SW 1271 (cell line): ENCODE results near the gene SYNPO2.
"Not testable (repeated sequence)": the region's sequence is repeated elsewhere in the genome, so short reads cannot be mapped to it uniquely, and the experiment has no call there.

Experiments used
- DNase-seq, 2 experiments: peaks; one replicate each; lab custom pipeline; 2025; lab: John Stamatoyannopoulos, UW

SYNPO2 gene

DNA sequence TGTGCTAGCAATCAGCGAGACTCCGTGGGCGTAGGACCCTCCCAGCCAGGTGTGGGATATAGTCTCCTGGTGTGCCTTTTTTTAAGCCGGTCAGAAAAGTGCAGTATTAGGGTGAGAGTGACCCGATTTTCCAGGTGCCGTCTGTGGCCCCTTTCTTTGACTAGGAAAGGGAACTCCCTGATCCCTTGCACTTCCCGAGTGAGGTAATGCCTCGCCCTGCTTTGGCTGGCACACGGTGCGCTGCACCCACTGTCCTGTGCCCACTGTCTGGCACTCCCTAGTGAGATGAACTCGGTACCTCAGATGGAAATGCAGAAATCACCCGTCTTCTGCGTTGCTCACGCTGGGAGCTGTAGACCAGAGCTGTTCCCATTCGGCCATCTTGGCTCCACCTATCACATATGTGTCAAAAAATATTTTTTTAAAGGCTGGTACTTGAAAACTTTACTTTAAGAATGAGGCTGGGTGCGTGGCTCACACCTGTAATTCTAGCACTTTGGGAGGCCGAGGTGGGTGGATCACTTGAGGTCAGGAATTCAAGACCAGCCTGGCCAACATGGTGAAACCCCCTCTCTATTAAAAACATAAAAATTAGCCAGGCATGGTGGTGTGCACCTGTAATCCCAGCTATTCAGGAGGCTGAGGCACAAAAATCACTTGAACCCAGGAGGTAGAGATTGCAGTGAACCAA, 179.2 kb downstream of the SYNPO2 start:
- not testable (repeated sequence) for DNase-seq

DNA sequence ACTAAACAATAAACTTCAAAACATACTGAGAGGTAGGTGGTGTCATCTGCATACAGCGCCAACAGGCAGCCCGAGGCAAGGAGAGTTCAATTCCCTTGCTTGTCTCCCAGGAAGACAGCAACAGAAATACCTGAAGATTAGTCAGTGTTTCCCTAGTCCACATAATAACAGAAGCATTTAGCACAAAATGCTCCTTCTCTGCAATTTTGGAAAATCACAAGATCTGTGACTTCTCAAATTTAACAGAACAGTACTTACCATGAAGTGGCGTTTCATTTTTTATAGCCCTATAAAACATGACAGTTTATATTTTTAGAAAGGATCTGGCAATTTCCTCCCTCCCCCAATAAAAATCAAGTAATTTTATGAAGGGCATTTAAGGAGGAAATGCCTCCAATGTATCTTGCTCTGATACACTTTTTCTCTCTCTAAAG, 179.9 kb downstream of the SYNPO2 start:
- no peak for DNase-seq

DNA sequence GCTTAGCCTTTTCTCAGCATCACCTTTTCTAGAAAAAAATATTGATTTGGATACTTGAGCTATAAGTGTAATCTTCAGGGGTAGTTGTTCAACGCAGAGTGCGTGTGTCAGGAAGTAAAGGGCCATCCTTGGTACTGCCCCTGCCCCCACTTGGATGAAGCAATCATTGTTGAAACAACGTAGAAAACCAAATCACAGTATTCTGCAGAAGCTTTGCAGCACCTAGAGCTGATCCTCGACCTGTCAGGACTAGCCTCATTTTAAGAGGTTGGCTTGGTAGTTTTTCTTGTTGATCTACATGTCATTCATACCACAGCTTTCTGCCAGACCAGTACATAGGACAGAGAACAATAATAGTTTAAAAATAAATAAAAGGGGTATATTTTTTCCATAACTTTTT, 181.6 kb downstream of the SYNPO2 start:
- DNase-seq: no peak

DNA sequence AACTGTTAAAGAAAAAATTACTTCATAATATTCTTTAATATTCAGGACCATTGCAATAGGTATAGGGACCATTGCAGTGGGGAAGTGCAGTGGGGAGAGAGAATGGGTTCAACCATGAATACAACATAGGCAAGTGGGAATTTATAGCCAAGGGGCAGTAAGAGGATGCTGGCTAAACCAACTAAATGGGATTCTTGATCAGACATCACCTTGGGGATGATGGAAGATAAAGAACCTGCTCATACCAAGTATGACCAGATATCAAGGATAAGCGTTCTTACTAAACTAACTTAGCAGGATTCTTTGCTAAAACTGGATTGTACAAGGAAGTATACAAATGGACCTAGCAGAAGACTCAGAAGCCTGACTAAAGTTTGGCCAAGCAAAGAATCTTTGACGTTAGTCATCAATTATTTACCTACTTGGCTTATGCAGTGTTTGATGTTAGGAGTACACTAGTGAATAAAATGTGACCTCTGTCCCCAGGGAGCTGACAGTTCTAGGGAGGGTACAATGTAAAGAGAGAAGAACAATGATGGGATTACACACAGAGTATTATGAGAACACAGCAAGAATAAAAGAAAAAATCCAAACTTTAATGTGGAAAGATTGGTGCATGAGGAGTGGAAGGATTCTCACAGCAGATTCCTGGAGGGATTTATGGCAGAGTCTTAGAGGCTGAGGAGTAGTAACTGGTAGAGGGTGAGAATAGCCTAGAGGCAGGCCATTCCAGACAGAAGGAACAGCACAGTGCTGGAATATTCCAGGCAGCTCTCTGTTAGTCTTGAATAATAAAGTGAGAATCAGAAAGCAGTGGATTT, 192.3 kb downstream of the SYNPO2 start:
- DNase-seq: no peak

DNA sequence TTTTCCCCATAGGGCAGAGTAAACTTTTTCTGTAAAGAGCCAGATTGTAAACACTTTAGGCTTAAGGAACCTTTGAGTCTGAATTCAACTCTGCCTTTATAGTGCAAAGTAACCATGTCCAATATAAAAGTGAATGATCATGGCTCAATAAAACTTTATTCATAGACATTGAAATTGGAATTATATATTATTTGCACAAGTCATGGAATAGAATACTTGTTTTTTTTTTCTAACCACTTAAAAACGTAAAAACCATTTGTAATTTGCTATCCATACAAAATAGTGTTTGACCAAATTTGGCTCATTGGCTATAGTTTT, 192.8 kb downstream of the SYNPO2 start:
- no peak for DNase-seq

DNA sequence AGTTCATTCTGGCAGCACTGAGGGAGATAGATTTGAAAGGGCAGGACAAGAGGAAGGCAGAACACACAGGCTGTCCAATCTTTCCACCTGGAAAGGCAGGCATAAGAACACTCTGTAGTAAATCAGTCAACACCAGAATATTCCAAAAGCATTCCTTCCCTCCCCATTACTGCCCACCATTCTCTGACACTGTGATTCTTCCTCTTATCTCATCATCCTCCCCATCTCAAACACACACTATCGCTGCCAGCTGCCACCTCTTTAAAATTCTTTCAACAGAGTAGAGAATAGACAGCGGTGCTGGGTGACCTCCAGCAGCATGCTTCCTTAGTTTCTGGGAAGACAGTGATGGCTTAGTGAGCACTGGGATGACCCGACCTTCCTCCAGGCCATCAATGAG, 193.3 kb downstream of the SYNPO2 start:
- DNase-seq: no peak

DNA sequence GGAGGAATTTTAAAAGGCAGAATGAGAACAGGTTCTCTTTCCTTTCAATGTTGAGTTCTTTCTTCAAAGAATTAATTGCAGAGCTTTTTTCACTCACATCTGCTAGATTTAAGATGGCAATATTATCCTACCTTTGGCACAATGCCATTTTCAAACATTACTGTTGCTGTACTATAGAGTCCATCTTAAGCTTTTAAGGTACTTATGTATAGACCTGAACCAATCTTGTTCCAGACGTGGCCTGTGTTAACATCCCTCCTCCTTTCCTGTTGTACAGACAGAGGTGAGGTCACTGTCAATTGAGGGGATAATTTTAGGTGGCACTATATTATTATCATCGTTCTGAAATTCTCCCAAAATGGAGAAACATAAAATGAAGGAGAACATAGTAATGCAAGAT, 194.0 kb downstream of the SYNPO2 start:
- no peak for DNase-seq

DNA sequence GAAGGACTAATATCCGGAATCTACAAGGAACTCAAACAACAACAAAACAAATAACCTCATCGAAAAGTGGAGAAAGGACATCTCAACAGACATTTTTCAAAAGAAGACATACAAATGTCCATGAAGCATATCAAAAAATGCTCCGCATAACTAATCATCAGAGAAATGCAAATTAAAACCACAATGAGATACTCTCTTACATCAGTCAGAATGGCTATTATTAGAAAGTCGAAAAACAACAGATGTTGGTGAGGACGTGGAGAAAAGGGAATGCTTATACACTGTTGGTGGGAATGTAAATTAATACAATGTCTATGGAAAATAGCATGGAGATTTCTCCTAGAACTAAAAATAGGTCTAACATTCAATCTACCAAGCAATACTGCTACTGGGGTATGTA, 195.9 kb downstream of the SYNPO2 start:
- no peak for DNase-seq

DNA sequence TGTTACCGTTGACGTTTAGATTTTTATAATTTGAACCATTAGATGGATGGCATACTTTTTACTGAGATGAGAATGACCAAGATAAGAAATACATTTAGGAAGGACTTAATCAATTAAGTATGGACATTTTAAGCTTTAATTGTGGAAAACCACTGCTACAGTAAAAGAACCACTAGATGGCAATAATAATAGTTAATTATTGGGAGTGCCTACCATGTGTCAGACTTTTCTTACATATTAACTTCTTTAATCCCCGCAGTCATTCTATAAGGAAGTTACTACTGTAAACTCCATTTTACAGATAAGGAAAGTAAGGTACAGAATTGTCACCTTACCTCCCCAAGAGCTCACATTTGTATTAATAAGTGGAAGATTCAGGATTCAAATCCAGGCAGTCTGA, 198.5 kb downstream of the SYNPO2 start:
- DNase-seq: peak in 1 of 2 experiments; percentile 7

DNA sequence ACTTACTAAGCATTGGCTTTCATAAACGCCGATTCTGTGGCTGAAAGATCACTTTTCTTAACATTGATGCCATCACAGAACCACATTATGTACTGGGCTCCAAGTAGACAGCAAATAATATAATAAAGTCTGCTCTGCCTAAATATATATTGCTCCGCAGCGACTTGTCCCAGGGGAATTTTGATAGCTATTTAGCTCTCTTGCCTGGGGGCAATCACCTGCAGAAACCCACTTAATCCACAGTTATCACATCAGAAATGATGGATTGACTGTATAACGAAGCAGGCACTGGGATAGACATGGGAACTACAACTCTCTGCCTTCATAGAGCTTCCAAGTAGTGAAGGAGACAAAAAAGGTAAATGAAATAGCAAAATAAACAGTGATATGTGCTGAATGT, 199.0 kb downstream of the SYNPO2 start:
- DNase-seq: no peak

DNA sequence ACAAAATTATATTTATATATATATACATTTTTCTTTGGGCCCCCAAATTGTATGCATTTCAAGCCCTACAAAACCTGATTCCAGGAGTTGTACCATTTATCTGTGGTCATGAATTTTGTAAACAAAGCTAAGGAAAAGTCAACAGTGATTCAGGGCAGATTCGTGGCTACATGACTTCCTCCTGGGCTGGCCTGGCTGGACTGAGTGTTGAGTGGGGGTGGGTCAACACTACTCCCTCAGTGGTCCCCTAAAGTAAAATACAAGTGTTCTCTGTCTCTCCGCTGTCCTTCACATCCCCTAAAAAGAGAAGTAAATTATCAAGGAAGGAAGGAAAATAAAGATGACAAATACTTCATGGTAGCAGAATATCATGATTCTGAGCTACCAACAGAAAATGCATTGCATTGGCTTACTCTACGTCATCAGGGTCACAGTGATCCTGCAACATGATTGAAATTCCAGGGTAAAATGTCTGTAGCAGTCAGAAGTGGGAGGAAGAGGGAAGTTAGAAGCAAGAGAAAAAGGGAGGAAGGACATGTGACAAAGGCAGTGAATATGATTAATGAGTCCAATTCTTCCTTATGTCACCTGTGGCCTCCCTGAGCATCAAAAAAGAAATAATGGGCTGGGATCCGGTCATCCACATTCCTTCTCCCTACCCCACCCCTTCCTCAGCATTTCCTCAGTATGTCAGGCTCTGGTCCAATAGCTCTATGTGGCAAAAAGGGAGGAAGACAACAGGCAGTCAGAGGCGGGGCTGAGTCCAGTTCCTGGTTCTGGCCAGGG, 204.6 kb downstream of the SYNPO2 start:
- no peak for DNase-seq

DNA sequence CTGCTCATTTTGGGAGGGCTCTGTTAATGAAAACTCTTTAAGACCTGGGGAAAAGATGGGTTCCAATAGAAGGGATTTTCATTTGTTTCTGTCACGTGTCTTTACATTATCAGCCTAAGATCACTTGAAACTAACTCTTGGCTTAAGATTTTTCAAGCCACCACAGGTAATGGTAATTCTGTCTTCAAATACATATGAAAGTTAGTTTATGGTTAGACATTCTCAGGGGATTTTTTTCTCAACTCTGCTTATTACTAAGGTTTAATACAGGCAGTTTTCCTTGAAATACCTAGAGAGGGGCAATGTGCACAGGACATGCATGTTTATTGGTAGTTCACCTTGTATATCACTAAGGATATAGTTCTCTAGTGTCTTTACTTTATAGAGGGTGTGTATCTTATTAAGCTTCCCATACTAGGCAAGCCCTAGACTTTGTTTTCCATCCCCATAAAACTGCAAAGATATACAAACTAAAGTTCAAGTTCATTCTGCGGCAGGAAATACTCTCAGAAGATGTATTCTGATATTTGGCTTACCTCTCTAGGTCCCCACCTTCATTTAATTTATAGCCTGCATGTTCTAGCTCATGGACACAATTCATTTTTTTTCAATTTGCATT, 208.7 kb downstream of the SYNPO2 start:
- no peak for DNase-seq

DNA sequence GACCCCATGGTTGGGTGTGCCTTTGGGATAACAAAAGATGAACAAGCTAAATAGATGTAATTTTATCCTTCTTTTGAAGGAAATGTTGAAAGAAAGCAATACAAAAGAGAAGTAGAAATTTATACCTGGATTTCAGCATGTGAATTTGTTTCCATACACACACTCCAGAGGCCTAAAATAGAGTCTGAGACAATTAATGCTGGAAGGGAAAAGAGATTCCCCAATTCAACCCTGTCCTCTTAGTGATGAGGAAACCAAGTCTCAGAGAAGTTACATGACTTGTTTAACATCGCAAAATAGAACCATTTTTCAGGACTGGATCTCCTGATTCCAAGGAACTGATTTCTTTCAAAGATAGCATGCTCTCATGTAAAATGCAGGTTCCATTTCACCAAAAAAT, 209.7 kb downstream of the SYNPO2 start:
- DNase-seq: no peak

DNA sequence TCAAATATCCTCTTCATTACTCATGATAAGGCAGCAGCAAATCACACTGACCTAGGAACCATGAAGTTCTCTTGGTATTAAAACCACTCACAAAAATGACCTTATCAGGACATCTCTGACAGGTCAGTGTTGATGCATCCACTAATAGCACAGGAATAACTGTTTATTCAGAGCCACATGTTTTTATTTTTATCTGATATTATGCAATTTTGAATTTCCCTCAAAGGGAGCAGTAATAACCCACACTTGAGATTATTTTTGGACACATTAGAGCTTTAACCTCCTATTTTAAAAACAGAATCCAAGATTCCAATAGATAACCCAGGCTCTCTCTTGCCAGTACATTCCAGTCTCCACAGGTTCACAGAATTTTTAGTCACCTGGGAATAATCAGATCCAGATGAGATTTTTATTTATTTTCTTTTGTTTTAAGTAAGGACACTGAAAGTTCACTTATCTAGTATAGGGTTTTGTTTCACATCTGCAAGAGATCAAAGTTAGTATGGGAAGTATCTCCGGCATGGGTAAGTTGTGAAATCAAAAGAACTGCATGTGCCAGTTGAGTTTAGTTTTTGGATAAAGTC, 210.7 kb downstream of the SYNPO2 start:
- no peak for DNase-seq

DNA sequence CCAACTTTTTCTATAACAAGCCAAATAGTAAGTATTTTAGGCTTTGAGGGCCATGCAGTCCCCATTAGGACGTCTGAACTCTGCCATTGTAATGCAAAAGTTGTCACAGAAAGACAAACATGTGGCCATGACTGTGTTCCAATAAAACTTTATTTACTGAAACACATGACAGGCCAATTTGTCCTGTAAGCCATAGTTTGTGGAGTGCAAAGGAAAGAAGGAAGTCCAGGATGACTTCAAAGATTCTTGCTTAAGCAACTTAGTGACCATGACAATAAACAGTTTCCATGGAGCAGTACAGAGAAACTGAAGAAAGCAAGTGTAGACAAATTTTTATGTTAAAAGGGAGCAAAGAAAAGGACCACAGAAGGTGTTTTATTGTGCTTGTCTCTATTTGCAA, 212.0 kb downstream of the SYNPO2 start:
- no peak for DNase-seq

DNA sequence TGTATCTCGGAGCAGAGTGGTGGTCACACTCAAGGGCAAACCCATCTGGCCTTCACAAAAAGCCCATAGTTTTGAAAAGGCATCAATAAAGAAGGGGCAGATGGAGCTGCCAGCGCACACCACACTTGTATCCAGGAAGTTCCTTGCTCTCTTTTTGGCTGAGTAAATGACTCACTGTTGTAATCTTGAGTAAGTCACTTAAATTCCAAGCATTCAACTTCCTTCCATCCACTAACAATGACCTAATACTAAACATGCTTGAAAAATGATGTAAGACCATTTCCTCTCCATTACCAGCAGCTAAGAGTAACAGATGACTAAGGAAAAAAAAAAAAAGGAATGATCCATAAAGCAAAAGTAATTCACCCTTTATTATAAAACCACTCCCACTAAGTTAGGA, 214.6 kb downstream of the SYNPO2 start:
- peak; percentile 87 to 96 for DNase-seq

DNA sequence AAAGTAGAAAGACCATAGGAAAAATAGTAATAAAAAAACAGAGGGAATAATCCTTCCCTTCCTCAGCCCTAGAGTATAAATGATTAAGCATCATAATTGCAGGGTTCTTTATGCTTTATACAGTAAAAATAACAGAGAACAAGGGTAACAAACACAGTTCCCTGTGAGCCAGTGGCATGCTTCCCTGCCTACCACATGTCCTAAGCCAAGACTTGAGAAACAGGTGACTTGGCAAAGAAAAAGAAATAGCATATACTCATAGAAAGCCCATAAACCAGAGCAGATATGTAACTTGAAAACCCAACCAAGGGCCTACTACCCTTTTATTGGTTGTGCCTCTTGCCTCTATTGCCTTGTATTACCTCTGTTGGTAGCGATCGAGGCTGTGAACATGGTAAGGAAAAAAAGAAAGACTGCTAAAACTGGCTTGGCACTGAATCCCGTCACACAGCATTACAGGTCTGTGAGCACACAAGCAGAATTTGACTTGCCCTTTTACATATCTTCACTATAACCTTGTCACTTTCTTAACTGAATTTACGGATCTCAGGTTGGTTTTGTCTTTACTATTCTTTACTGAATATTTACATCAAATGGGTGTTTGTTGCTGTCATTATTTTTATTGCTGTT, 216.1 kb downstream of the SYNPO2 start:
- DNase-seq: no peak

DNA sequence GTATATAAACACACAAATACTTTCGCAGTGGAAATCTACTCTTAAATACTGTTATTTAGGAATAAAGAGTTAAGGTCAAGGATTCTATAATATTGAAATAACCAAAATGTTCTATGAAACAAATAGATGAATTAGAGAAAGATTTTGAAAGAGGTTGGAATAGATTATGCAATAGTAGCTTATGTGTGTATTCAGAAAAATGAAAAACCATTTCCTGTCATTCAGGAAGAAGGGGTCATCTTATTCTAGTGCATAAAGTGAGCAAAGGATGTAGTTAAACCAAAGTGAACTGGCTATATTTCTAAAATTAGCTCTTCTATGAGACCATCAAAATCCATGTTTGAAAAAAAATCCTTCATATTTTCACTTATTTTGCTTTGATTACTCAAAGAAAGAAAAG, 217.0 kb downstream of the SYNPO2 start:
- no peak for DNase-seq

DNA sequence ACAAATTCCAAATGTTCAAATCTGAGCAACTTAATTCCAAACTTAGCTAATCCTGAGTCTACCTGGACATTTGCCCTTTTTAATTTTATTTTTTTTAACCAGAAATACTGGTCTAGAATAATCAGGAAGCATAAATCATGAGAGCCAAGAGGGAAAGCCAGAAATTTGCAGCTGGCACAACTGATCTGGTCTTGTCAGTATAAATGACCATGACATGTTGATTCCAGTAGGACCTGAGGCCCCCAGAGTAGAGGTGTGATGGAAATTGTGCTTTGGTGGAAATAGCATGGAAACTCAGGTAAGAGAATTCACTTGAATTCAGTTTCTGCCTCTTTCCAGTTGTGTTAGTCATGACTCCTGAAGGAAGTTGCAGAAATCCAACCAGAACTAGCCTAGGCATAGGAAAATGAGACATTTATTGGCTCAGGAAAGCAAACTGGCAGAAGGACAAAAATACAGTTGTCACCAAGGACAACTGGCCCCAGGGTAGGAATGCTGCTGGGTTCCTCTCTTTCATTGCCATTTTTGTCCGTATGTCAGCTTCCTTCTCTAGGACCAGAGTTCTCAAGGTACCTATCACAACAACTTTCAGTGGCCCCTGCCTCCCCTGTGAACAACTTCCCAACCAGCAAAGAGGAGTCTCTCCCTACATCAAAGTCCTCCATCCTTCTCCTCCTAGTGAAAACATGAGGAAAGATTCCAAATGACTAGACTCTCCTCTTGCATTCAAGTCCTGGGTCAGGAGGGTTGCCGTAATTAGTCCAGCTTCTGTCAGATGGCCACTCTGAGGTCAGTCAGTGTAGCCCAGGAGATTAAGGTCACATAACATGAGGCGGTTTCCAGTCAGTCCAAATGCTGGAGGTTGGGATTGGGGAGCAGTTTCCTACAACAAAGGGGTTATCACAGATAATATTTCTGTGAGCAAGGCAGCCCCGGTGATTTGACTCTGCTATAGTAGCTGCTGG, 217.7 kb downstream of the SYNPO2 start:
- DNase-seq: no peak

DNA sequence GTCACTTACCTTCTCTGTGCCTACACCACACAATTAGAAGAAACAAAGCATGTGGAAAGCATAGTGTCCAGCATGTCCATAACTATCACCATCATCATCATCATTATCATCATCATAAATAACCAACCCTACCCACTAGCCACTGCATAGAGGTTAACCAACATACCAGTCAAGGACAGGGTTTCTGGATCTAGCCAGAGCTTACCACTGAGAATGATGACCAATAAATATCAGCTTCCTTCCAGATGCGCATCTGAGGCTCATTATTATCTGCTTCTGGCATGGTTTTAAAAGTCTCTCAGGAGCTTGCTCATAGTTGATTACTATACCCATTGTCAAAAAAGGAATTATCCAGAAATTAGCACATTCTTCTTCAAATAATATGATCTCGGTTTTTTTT, 221.5 kb downstream of the SYNPO2 start:
- no peak for DNase-seq
